Tibial artery (tissue), 4 donors: ENCODE data around the gene BPIFA2.
"Not testable (repeated sequence)": the region's sequence is repeated elsewhere in the genome, so short reads cannot be mapped to it uniquely, and the experiment has no call there.

ENCODE experiments used
- DNase-seq, 2 donors: peaks; one replicate each; pipeline ENCODE4 v3.0.0-alpha.2; 2019
- H3K27ac ChIP-seq, 2 donors: fragments of 200-600 bp; sonication (generic) in 1 of 2; 1 replicate in 1 of 2; 2 replicates in 1 of 2; pipeline ENCODE4 v1.5.1; 2018 to 2019; ENCODE audit warnings: mild to moderate bottlenecking in 1 of 2
- H3K27me3 ChIP-seq, 2 donors: fragments of 200-600 bp; sonication (generic) in 1 of 2; one replicate each; pipeline versions ENCODE4 v1.5.1 to v1.6.0; 2016 to 2019
- H3K36me3 ChIP-seq, 3 donors: fragments of 200-600 bp; sonication (generic) in 2 of 3; one replicate each; pipeline ENCODE4 v1.5.1; 2016 to 2019; ENCODE audit warnings: mild to moderate bottlenecking in 2 of 3
- H3K4me1 ChIP-seq, 4 donors: fragments of 200-600 bp; sonication (generic) in 2 of 4; 1 replicate in 3 of 4; 2 replicates in 1 of 4; pipeline ENCODE4 v1.5.1; 2016 to 2019
- H3K4me3 ChIP-seq, 2 donors: fragments of 200-600 bp; sonication (generic) in 1 of 2; 1 replicate in 1 of 2; 2 replicates in 1 of 2; pipeline ENCODE4 v1.5.1; 2018 to 2019; ENCODE audit warnings: mild to moderate bottlenecking in 2 of 2
- H3K9me3 ChIP-seq, 3 donors: fragments of 200-600 bp; sonication (generic) in 1 of 3; one replicate each; pipeline ENCODE4 v1.5.1; 2016 to 2019
- CTCF ChIP-seq, 2 experiments: fragments of 200-600 bp in 1 of 2; fragments of 450-650 bp in 1 of 2; IDR thresholded peaks; one replicate each; pipeline ENCODE4 v1.5.1; 2017 to 2019; ENCODE audit warnings: antibody characterized with exemption in 2 of 2, mild to moderate bottlenecking in 1 of 2, moderate library complexity in 1 of 2
- intact Hi-C: fragments of 100-400 bp; cut with DNase I; formaldehyde crosslinking; loops from one replicate; pipeline ENCODE4 v1.15.0; 2023; ENCODE audit warnings: low total_unique reads

The BPIFA2 gene

DNA sequence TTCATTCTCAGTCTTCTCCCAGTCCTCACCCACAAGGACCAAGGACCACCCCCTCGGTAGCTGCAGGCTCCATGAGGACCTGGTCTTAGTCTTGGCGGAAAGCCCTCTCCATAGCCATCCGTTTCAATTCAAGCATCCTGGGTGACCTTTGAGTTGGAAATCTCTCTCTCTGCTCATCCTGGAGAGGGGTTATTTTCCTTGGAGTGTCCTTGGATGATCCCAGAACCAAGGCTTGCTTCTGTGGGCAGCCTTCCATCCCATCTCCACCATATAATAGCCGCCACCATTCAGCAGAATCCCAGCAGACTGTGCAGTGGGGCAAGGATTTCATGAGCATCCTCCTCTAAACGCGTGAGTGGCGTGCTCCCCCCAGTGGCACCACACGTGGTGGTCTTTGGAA, at the start of gene BPIFA2:
Gene BPIFA2 (plus strand): TSS at position 301 of the 400 bp plus-strand sequence. CDS start 987 bp downstream, outside the sequence.
- Histone ChIP-seq H3K27me3 (peaks cover 0 to 11% of the 10 kb centered on the region in 2 donors), H3K4me3 (no peak within 1 kb of the TSS), H3K27ac (no peak within 1 kb of the TSS), H3K9me3 (peaks cover 0 to 15% (median 12%) of the 10 kb centered on the region in 3 donors), H3K36me3 (no peaks in the 10 kb centered on the region), H3K4me1 (no peaks in the 10 kb centered on the region)
- DNase-seq, result no peak
- TF ChIP-seq CTCF (IDR thresholded peaks at IDR 0.05), result no peak
- intact Hi-C loops, result no loop called here

- Histone ChIP-seq H3K36me3 (no peaks in the 10 kb centered on the region), H3K27ac (no peak overlapping the region), H3K4me1 (no peaks in the 10 kb centered on the region), H3K4me3 (no peak overlapping the region), H3K27me3 (no peaks in the 10 kb centered on the region), H3K9me3 (no peaks in the 10 kb centered on the region)
- TF ChIP-seq CTCF (IDR thresholded peaks at IDR 0.05), result no peak
- DNase-seq, result no peak
- intact Hi-C loops, result no loop called here
These were observed 47.9 kb upstream of the BPIFA2 start for GRCh38 chr20:33119725-33120720.

- intact Hi-C loops, result no loop called here
- H3K9me3 ChIP-seq, result no peaks in the 10 kb centered on the region
- no peaks in the 10 kb centered on the region for H3K27me3 ChIP-seq
- H3K4me3 ChIP-seq, result no peak overlapping the region
- no peak for TF ChIP-seq CTCF (IDR thresholded peaks at IDR 0.05)
- H3K36me3 ChIP-seq, result no peaks in the 10 kb centered on the region
- H3K27ac ChIP-seq, result no peak overlapping the region
- DNase-seq, result no peak
- H3K4me1 ChIP-seq, result no peaks in the 10 kb centered on the region
These were observed 47.0 kb upstream of the BPIFA2 start for GRCh38 chr20:33120934-33121333.

DNA sequence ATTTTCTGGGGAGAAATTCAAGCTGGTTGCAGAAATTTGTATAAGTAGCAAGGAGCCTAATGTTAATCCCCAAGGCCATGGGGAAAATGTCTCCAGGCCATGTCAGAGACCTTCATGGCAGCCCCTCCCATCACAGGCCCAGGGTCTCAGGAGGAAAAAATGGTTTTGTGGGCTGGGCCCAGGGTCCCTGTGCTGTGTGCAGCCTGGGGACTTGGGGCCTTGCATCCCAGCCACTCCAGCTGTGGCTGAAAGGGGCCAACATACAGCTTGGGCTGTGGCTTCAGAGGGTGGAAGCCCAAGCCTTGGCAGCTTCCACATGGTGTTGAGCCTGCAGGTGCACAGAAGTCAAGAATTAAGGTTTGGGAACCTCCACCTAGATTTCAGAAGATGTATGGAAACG, 45.7 kb upstream of the BPIFA2 start:
- DNase-seq, H3K4me1 ChIP-seq, intact Hi-C loops, H3K27me3 ChIP-seq, H3K27ac ChIP-seq, H3K36me3 ChIP-seq, H3K9me3 ChIP-seq, H3K4me3 ChIP-seq: not testable (repeated sequence)

DNA sequence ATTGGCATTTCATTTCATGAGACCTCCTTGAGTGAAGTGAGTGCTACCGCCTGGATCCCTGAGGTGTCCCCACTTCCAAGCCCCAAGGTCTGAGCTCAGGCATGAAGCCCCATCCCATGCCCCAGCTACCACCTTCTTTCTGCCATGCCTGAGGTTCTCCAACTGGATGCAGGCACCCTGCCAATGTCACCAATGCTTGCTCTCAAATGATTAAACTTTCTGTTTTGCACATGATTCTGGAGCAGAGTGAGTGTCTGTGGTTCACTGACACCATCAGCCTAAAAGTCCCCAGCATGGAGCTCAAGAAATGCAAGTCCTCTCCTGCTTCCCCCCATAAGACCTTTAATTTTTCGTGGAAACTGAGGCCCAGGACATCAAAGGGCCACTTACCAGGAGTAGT, 43.7 kb upstream of the BPIFA2 start:
- DNase-seq, result no peak
- TF ChIP-seq CTCF (IDR thresholded peaks at IDR 0.05), result no peak
- Histone ChIP-seq H3K4me1 (no peaks in the 10 kb centered on the region), H3K4me3 (no peak overlapping the region), H3K36me3 (no peaks in the 10 kb centered on the region), H3K9me3 (no peaks in the 10 kb centered on the region), H3K27me3 (no peaks in the 10 kb centered on the region), H3K27ac (no peak overlapping the region)
- intact Hi-C loops, result no loop called here

DNA sequence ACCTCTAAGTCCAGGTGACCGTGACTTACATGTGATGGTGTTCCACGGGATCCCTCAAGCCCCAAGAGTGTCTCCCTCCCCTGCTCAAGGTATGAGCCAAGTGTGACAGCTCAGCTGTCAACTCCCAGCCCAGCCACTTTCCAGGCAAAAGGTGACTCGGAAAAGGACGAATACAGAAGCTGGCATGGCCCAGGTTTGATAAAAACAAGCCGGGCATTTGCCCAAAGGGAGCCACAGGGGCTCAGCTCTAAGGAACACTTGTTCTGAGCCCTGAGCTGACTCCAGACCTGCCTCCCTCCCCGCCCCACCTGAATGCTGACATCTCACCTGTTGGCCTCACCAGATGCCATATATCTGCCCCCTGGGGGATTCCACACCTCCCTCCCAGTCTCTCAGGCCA, 43.0 kb upstream of the BPIFA2 start:
- Histone ChIP-seq H3K4me1 (no peaks in the 10 kb centered on the region), H3K4me3 (no peak overlapping the region), H3K27ac (no peak overlapping the region), H3K36me3 (no peaks in the 10 kb centered on the region), H3K27me3 (no peaks in the 10 kb centered on the region), H3K9me3 (no peaks in the 10 kb centered on the region)
- intact Hi-C loops, result no loop called here
- no peak for TF ChIP-seq CTCF (IDR thresholded peaks at IDR 0.05)
- DNase-seq, result no peak
